Measurements from ENCODE around the gene THAP7.
"Not testable (repeated sequence)": the region's sequence is repeated elsewhere in the genome, so short reads cannot be mapped to it uniquely, and the experiment has no call there.

THAP7 gene

GRCh38 chr22:21042978-21043859, 41.3 kb upstream of the THAP7 start:
- peaks cover 14% of the 10 kb centered on the region for H3K4me1 ChIP-seq (ENCODE audit: control insufficient read depth, insufficient read depth, low read length)
- peaks cover 3% of the 10 kb centered on the region for H3K27me3 ChIP-seq (ENCODE audit: control insufficient read depth, insufficient read depth, low read length, poor library complexity, severe bottlenecking)
- H3K36me3 ChIP-seq (ENCODE audit: control insufficient read depth, insufficient read depth, low read length): no peaks in the 10 kb centered on the region
- H3K4me3 ChIP-seq (ENCODE audit: insufficient read depth, low read depth, low read length): no peak overlapping the region
- 84 to 91% methylated on average over 6 of the region's 6 CpGs for WGBS, 2 experiments
- H3K9me3 ChIP-seq (ENCODE audit: control insufficient read depth, low read length): no peaks in the 10 kb centered on the region
- H3K27ac ChIP-seq (ENCODE audit: insufficient read depth, low read depth, low read length, poor library complexity, severe bottlenecking): no peak overlapping the region

- Histone ChIP-seq H3K9me3 (ENCODE audit: control insufficient read depth, low read length) (no peaks in the 10 kb centered on the region), H3K27ac (ENCODE audit: insufficient read depth, low read depth, low read length, poor library complexity, severe bottlenecking) (no peak overlapping the region), H3K36me3 (ENCODE audit: control insufficient read depth, insufficient read depth, low read length) (no peaks in the 10 kb centered on the region), H3K4me1 (ENCODE audit: control insufficient read depth, insufficient read depth, low read length) (peaks cover 14% of the 10 kb centered on the region), H3K4me3 (ENCODE audit: insufficient read depth, low read depth, low read length) (no peak overlapping the region), H3K27me3 (ENCODE audit: control insufficient read depth, insufficient read depth, low read length, poor library complexity, severe bottlenecking) (peaks cover 3% of the 10 kb centered on the region)
- WGBS, 2 experiments: 73 to 74% methylated on average over 4 of the region's 4 CpGs
Observed at GRCh38 chr22:21041937-21042336, 40.0 kb upstream of the THAP7 start.

DNA sequence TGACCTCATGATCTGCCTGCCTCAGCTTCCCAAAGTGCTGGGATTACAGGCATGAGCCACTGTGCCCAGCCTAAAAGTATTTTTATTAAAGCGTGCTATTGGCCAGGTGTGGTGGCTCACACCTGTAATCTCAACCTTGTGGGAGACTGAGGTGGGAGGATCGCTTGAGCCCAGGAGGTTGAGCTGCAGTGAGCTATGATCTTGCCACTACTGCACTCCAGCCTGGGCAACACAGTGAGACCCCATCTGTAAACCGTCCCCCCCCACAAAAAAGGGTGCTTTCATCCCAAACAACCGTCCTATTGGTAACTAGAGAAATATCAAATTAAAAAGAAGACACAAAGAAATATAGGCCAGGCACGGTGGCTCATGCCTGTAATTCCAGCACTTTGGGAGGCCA, 37.2 kb upstream of the THAP7 start:
- H3K9me3 ChIP-seq (ENCODE audit: control insufficient read depth, low read length); H3K27me3 ChIP-seq (ENCODE audit: control insufficient read depth, insufficient read depth, low read length, poor library complexity, severe bottlenecking); H3K4me1 ChIP-seq (ENCODE audit: control insufficient read depth, insufficient read depth, low read length); H3K36me3 ChIP-seq (ENCODE audit: control insufficient read depth, insufficient read depth, low read length); H3K4me3 ChIP-seq (ENCODE audit: insufficient read depth, low read depth, low read length); H3K27ac ChIP-seq (ENCODE audit: insufficient read depth, low read depth, low read length, poor library complexity, severe bottlenecking): not testable (repeated sequence)
- WGBS, 2 experiments: 81 to 90% methylated on average over 5 of the region's 5 CpGs

DNA sequence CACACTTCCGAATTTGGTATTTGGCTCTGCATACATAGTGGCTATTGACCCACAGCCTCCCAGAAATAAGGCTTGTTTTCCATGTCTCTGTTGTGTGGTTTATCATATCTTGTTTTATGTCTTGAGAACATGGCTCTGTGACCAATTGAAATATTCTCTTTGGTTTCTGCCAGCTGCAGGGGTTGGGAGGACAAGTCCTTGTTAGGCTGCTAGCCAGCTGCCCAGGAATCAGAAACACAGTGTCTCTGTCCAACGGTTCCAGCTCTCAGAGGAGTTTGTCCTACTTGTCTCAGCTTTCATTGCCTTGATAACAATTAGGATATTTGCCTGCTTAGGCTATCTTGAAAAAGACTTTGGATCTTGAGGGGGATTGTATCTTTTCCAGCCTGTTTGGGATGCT, 36.5 kb upstream of the THAP7 start:
- 87 to 90% methylated on average over 2 of the region's 2 CpGs for WGBS, 2 experiments
- H3K27ac ChIP-seq (ENCODE audit: insufficient read depth, low read depth, low read length, poor library complexity, severe bottlenecking): no peak overlapping the region

GRCh38 chr22:21034989-21035388, 33.1 kb upstream of the THAP7 start:
- Histone ChIP-seq H3K27me3 (ENCODE audit: control insufficient read depth, insufficient read depth, low read length, poor library complexity, severe bottlenecking) (peaks cover 41% of the 10 kb centered on the region), H3K4me3 (ENCODE audit: insufficient read depth, low read depth, low read length) (no peak overlapping the region), H3K4me1 (ENCODE audit: control insufficient read depth, insufficient read depth, low read length) (peaks cover 17% of the 10 kb centered on the region), H3K36me3 (ENCODE audit: control insufficient read depth, insufficient read depth, low read length) (no peaks in the 10 kb centered on the region), H3K27ac (ENCODE audit: insufficient read depth, low read depth, low read length, poor library complexity, severe bottlenecking) (no peak overlapping the region), H3K9me3 (ENCODE audit: control insufficient read depth, low read length) (no peaks in the 10 kb centered on the region)
- 91 to 97% methylated on average over 3 of the region's 3 CpGs for WGBS, 2 experiments

More for the DNA sequence above, 36.5 kb upstream of the THAP7 start:
- Histone ChIP-seq H3K4me3 (ENCODE audit: insufficient read depth, low read depth, low read length) (no peak overlapping the region), H3K36me3 (ENCODE audit: control insufficient read depth, insufficient read depth, low read length) (no peaks in the 10 kb centered on the region), H3K27me3 (ENCODE audit: control insufficient read depth, insufficient read depth, low read length, poor library complexity, severe bottlenecking) (peaks cover 9% of the 10 kb centered on the region), H3K4me1 (ENCODE audit: control insufficient read depth, insufficient read depth, low read length) (peaks cover under 1% of the 10 kb centered on the region), H3K9me3 (ENCODE audit: control insufficient read depth, low read length) (no peaks in the 10 kb centered on the region)

GRCh38 chr22:21033895-21034294, 32.0 kb upstream of the THAP7 start:
- Histone ChIP-seq H3K4me1 (ENCODE audit: control insufficient read depth, insufficient read depth, low read length) (peaks cover 17% of the 10 kb centered on the region), H3K4me3 (ENCODE audit: insufficient read depth, low read depth, low read length) (no peak overlapping the region), H3K27me3 (ENCODE audit: control insufficient read depth, insufficient read depth, low read length, poor library complexity, severe bottlenecking) (peaks cover 41% of the 10 kb centered on the region), H3K27ac (ENCODE audit: insufficient read depth, low read depth, low read length, poor library complexity, severe bottlenecking) (no peak overlapping the region), H3K36me3 (ENCODE audit: control insufficient read depth, insufficient read depth, low read length) (no peaks in the 10 kb centered on the region), H3K9me3 (ENCODE audit: control insufficient read depth, low read length) (no peaks in the 10 kb centered on the region)
- WGBS, 2 experiments: 92 to 96% methylated on average over 3 of the region's 3 CpGs

DNA sequence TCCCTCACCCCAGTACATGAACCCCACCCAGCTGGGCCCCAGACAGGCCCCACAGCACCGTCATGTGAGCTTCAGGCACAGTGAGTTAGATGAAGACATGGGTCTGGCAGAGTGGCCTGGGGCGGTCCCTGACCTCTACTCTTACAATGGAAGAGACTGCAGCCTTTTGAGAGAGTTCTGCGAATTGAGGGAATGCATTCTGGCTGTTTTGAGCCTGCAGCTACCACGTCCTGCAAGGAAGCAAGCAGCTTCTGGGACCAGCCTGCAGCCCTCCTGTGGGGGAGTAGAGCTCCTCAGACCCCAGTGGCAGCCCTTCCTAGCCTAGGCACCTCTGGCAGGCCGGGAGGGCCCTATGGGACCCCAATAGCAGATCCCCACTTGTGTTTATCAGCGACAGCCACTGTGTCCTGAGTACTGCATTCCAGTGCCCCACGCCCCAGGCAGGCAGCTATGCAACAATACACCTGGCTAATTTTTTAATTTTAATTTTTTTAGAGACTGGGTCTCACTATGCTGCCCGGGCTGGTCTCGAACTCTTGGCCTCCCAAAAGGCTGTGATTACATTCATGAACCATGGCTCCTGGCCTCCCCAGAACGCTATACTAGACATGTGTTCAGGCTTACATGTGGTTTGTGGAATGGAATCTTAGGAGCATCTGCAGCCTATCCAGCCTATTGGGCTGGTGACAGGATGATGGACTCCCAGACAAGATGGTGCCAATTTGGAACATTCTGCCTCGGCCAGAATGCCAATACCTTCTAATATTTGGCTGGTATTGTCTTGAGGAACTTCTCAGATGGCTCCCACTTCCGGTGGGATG, 31.2 kb upstream of the THAP7 start:
- H3K27ac ChIP-seq (ENCODE audit: insufficient read depth, low read depth, low read length, poor library complexity, severe bottlenecking): no peak overlapping the region
- peak overlapping the region; percentile 32 for H3K4me3 ChIP-seq (ENCODE audit: insufficient read depth, low read depth, low read length)
- 66 to 70% methylated on average over 12 of the region's 12 CpGs for WGBS, 2 experiments
- H3K9me3 ChIP-seq (ENCODE audit: control insufficient read depth, low read length): no peaks in the 10 kb centered on the region
- H3K27me3 ChIP-seq (ENCODE audit: control insufficient read depth, insufficient read depth, low read length, poor library complexity, severe bottlenecking): peaks cover 41% of the 10 kb centered on the region
- no peaks in the 10 kb centered on the region for H3K36me3 ChIP-seq (ENCODE audit: control insufficient read depth, insufficient read depth, low read length)
- H3K4me1 ChIP-seq (ENCODE audit: control insufficient read depth, insufficient read depth, low read length): peaks cover 17% of the 10 kb centered on the region

DNA sequence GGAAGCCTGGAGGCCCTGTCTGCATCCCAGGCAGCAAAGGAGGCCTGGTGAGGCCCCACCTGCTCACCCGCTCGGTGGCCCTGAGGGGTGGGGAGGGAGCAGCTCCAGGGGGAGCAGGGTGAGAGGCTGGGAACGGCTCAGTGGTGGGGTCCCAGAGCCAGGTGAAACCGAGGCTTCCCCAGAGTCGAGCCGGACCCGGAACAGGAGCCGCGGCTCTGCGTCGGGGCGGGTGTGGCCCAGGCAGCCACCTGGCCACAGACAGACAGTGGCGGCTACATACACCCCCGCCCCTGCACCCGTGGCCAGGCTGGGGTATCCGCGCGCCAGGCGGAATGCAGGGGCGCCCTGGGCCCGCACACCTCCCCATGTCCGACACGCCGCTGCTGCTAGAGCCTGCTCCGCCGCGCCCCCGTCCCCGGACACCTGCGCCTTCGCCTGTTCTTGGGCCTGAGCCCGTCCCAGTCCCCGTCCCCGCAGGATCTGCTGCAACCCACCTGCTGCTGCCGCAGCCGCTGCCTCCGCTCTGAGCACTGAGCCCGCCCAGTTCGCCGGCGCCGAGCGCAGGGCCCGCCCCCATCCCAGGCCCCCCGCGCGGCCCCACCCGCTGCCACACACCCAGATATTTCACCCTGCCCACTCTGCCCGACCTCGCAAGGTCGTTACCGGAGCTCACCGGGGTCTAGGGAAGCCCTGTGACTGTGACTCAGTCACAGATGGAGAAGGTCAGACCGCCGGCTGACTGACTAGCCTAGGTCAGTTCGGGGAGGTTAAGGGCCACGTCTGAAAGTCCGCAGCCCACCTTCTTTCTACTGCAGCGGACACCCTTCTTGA, 30.3 kb upstream of the THAP7 start, which contains the start of gene SLC7A4:
TSS of gene SLC7A4 (minus strand) at position 525 of the 831 bp plus-strand sequence. CDS start 749 bp downstream, outside the sequence.
- H3K36me3 ChIP-seq (ENCODE audit: control insufficient read depth, insufficient read depth, low read length): no peaks in the 10 kb centered on the region
- H3K4me1 ChIP-seq (ENCODE audit: control insufficient read depth, insufficient read depth, low read length): peaks cover 17% of the 10 kb centered on the region
- WGBS, 2 experiments: 7% methylated on average over 59 of the region's 59 CpGs
- H3K9me3 ChIP-seq (ENCODE audit: control insufficient read depth, low read length): no peaks in the 10 kb centered on the region
- peaks cover 41% of the 10 kb centered on the region for H3K27me3 ChIP-seq (ENCODE audit: control insufficient read depth, insufficient read depth, low read length, poor library complexity, severe bottlenecking)
- H3K4me3 ChIP-seq (ENCODE audit: insufficient read depth, low read depth, low read length): peak within 1 kb of the TSS; percentile 32
- H3K27ac ChIP-seq (ENCODE audit: insufficient read depth, low read depth, low read length, poor library complexity, severe bottlenecking): no peak within 1 kb of the TSS

DNA sequence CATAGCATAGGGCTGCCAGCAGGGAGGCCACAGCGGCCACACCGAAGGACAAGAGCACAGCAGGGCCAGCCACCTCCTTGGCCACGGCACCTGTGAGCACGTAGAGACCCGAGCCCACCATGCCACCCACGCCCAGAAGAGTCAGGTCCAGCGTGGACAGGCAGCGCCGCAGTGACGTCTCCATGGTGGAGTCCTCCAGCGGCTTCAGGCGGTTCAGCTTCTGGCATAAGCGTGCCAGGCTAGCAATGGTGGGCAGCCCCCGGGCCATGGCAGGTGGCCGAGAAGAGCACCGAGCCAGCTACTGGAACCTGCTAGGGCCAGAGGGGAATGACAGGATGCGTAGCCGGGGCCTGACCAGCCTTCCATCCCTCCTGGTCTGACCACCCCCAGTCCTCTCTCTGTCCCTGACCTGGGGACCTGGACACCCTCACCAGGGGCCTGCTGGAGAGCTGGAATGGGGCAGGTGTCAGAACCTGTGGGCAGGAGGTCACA, 29.7 kb upstream of the THAP7 start:
- Histone ChIP-seq H3K4me3 (ENCODE audit: insufficient read depth, low read depth, low read length) (peak overlapping the region; percentile 32), H3K27ac (ENCODE audit: insufficient read depth, low read depth, low read length, poor library complexity, severe bottlenecking) (no peak overlapping the region), H3K36me3 (ENCODE audit: control insufficient read depth, insufficient read depth, low read length) (no peaks in the 10 kb centered on the region), H3K4me1 (ENCODE audit: control insufficient read depth, insufficient read depth, low read length) (peaks cover 17% of the 10 kb centered on the region), H3K9me3 (ENCODE audit: control insufficient read depth, low read length) (no peaks in the 10 kb centered on the region), H3K27me3 (ENCODE audit: control insufficient read depth, insufficient read depth, low read length, poor library complexity, severe bottlenecking) (peaks cover 41% of the 10 kb centered on the region)
- 89 to 90% methylated on average over 18 of the region's 18 CpGs for WGBS, 2 experiments
